Activated naive CD8-positive, alpha-beta T cell treated with anti-CD3 and anti-CD28 coated beads for 36 hours (primary cell): ENCODE data around the gene PLAGL1. TPM values are rescaled to one million over a fixed set of nuclear protein-coding genes. Genes with fewer than 3 reads are reported as not detected.

Experiments
- DNase-seq: peaks from one replicate; pipeline ENCODE4 v3.0.0; 2021
- H3K27ac Mint-ChIP-seq: one replicate; pipeline ENCODE4 v1.8.0; 2022; ENCODE audit warnings: mild to moderate bottlenecking, moderate library complexity, mixed read lengths
- H3K27me3 Mint-ChIP-seq: one replicate; pipeline ENCODE4 v1.8.0; 2022; ENCODE audit warnings: mild to moderate bottlenecking, mixed read lengths
- H3K36me3 Mint-ChIP-seq: one replicate; pipeline ENCODE4 v1.8.0; 2021; ENCODE audit warnings: mild to moderate bottlenecking, mixed read lengths
- H3K4me1 Mint-ChIP-seq: one replicate; pipeline ENCODE4 v1.8.0; 2021; ENCODE audit warnings: mixed read lengths
- H3K4me3 Mint-ChIP-seq: one replicate; pipeline ENCODE4 v1.8.0; 2022; ENCODE audit warnings: mild to moderate bottlenecking, moderate library complexity, mixed read lengths
- H3K9me3 Mint-ChIP-seq: one replicate; pipeline ENCODE4 v1.8.0; 2022; ENCODE audit warnings: mixed read lengths
- total RNA-seq, 2 experiments: library from RNA; stranded (reverse); gene quantifications; one replicate each; pipeline ENCODE4 v1.2.3, GENCODE V29; 2021

The PLAGL1 gene
- total RNA-seq, 2 experiments from 2014 or later = 13.1 to 14.5 TPM

GRCh38 chr6:143984666-143985065, 23.4 kb downstream of the PLAGL1 start:
- no peaks in the 10 kb centered on the region for H3K9me3 Mint-ChIP-seq
- no peak overlapping the region for H3K4me3 Mint-ChIP-seq
- H3K27me3 Mint-ChIP-seq = no peaks in the 10 kb centered on the region
- no peak overlapping the region for H3K27ac Mint-ChIP-seq
- H3K36me3 Mint-ChIP-seq = no peaks in the 10 kb centered on the region
- DNase-seq = no peak
- no peaks in the 10 kb centered on the region for H3K4me1 Mint-ChIP-seq

- no peak for DNase-seq
- no peaks in the 10 kb centered on the region for H3K9me3 Mint-ChIP-seq
- H3K4me3 Mint-ChIP-seq = no peak overlapping the region
- H3K36me3 Mint-ChIP-seq = no peaks in the 10 kb centered on the region
- H3K4me1 Mint-ChIP-seq = no peaks in the 10 kb centered on the region
- H3K27ac Mint-ChIP-seq = no peak overlapping the region
- H3K27me3 Mint-ChIP-seq = no peaks in the 10 kb centered on the region
Observed at GRCh38 chr6:143982968-143983367, 25.1 kb downstream of the PLAGL1 start.

- Mint-ChIP-seq H3K4me3 (no peak overlapping the region), H3K36me3 (no peaks in the 10 kb centered on the region), H3K9me3 (no peaks in the 10 kb centered on the region)
Observed at GRCh38 chr6:143980921-143981320, 27.1 kb downstream of the PLAGL1 start.

GRCh38 chr6:143976806-143977349, 31.2 kb downstream of the PLAGL1 start:
- no peaks in the 10 kb centered on the region for H3K27me3 Mint-ChIP-seq
- DNase-seq = no peak
- peaks cover 3% of the 10 kb centered on the region for H3K4me1 Mint-ChIP-seq
- no peaks in the 10 kb centered on the region for H3K36me3 Mint-ChIP-seq
- no peaks in the 10 kb centered on the region for H3K9me3 Mint-ChIP-seq
- H3K27ac Mint-ChIP-seq = no peak overlapping the region
- H3K4me3 Mint-ChIP-seq = no peak overlapping the region

More at GRCh38 chr6:143980921-143981320, 27.1 kb downstream of the PLAGL1 start:
- peaks cover 3% of the 10 kb centered on the region for H3K4me1 Mint-ChIP-seq
- H3K27ac Mint-ChIP-seq = no peak overlapping the region
- H3K27me3 Mint-ChIP-seq = no peaks in the 10 kb centered on the region
- no peak for DNase-seq

GRCh38 chr6:143974089-143974488, 34.0 kb downstream of the PLAGL1 start:
- Mint-ChIP-seq H3K4me1 (peaks cover 3% of the 10 kb centered on the region), H3K36me3 (no peaks in the 10 kb centered on the region), H3K27me3 (no peaks in the 10 kb centered on the region), H3K9me3 (no peaks in the 10 kb centered on the region), H3K27ac (no peak overlapping the region), H3K4me3 (no peak overlapping the region)
- no peak for DNase-seq

- no peaks in the 10 kb centered on the region for H3K27me3 Mint-ChIP-seq
- no peak for DNase-seq
- H3K27ac Mint-ChIP-seq = no peak overlapping the region
- H3K9me3 Mint-ChIP-seq = no peaks in the 10 kb centered on the region
- H3K4me3 Mint-ChIP-seq = no peak overlapping the region
- H3K4me1 Mint-ChIP-seq = peaks cover 3% of the 10 kb centered on the region
- H3K36me3 Mint-ChIP-seq = no peaks in the 10 kb centered on the region
Observed at GRCh38 chr6:143973097-143973966, 34.7 kb downstream of the PLAGL1 start.

GRCh38 chr6:143971482-143972205, 36.4 kb downstream of the PLAGL1 start:
- Mint-ChIP-seq H3K27me3 (no peaks in the 10 kb centered on the region), H3K27ac (no peak overlapping the region), H3K36me3 (no peaks in the 10 kb centered on the region), H3K9me3 (no peaks in the 10 kb centered on the region), H3K4me1 (no peaks in the 10 kb centered on the region), H3K4me3 (no peak overlapping the region)
- no peak for DNase-seq

- Mint-ChIP-seq H3K36me3 (no peaks in the 10 kb centered on the region), H3K27ac (no peak overlapping the region), H3K4me1 (no peaks in the 10 kb centered on the region), H3K27me3 (no peaks in the 10 kb centered on the region), H3K4me3 (no peak overlapping the region), H3K9me3 (no peaks in the 10 kb centered on the region)
- DNase-seq = no peak
Observed at GRCh38 chr6:143970456-143971218, 37.4 kb downstream of the PLAGL1 start.

- Mint-ChIP-seq H3K27ac (no peak overlapping the region), H3K27me3 (no peaks in the 10 kb centered on the region), H3K4me3 (no peak overlapping the region), H3K4me1 (no peaks in the 10 kb centered on the region), H3K9me3 (no peaks in the 10 kb centered on the region), H3K36me3 (no peaks in the 10 kb centered on the region)
- DNase-seq = no peak
Observed at GRCh38 chr6:143969077-143969476, 39.0 kb downstream of the PLAGL1 start.

- no peak overlapping the region for H3K4me3 Mint-ChIP-seq
- no peak overlapping the region for H3K27ac Mint-ChIP-seq
Observed at GRCh38 chr6:143967706-143968376, 40.2 kb downstream of the PLAGL1 start.

GRCh38 chr6:143966312-143966711, 41.7 kb downstream of the PLAGL1 start:
- Mint-ChIP-seq H3K27ac (no peak overlapping the region), H3K27me3 (no peaks in the 10 kb centered on the region), H3K4me3 (no peak overlapping the region), H3K9me3 (no peaks in the 10 kb centered on the region), H3K36me3 (no peaks in the 10 kb centered on the region), H3K4me1 (no peaks in the 10 kb centered on the region)
- no peak for DNase-seq

More at GRCh38 chr6:143967706-143968376, 40.2 kb downstream of the PLAGL1 start:
- H3K36me3 Mint-ChIP-seq = no peaks in the 10 kb centered on the region
- H3K4me1 Mint-ChIP-seq = no peaks in the 10 kb centered on the region
- H3K9me3 Mint-ChIP-seq = no peaks in the 10 kb centered on the region
- no peaks in the 10 kb centered on the region for H3K27me3 Mint-ChIP-seq
- no peak for DNase-seq

GRCh38 chr6:143965503-143966171, 42.4 kb downstream of the PLAGL1 start:
- Mint-ChIP-seq H3K4me1 (no peaks in the 10 kb centered on the region), H3K4me3 (no peak overlapping the region), H3K27me3 (no peaks in the 10 kb centered on the region), H3K36me3 (no peaks in the 10 kb centered on the region), H3K9me3 (no peaks in the 10 kb centered on the region), H3K27ac (no peak overlapping the region)
- no peak for DNase-seq

GRCh38 chr6:143964674-143965081, 43.4 kb downstream of the PLAGL1 start:
- Mint-ChIP-seq H3K27me3 (no peaks in the 10 kb centered on the region), H3K27ac (no peak overlapping the region), H3K9me3 (no peaks in the 10 kb centered on the region), H3K4me1 (no peaks in the 10 kb centered on the region), H3K4me3 (no peak overlapping the region), H3K36me3 (no peaks in the 10 kb centered on the region)
- no peak for DNase-seq
